Activated naive CD4-positive, alpha-beta T cell treated with anti-CD3 and anti-CD28 coated beads for 36 hours (primary cell): ENCODE measurements around the gene ARHGAP29. TPM values are rescaled to one million over a fixed set of nuclear protein-coding genes. Genes with fewer than 3 reads are reported as not detected.
"Not testable (repeated sequence)": the region's sequence is repeated elsewhere in the genome, so short reads cannot be mapped to it uniquely, and the experiment has no call there.

ENCODE experiments used
- CTCF ChIA-PET: fragments of 350-600 bp; sonication (Branson Sonifier 250); formaldehyde crosslinking; loops from one replicate; lab custom pipeline; 2021; ENCODE audit warnings: antibody characterized with exemption; lab: Charles Lee
- DNase-seq: peaks from one replicate; pipeline ENCODE4 v3.0.0-alpha.2; 2020
- H3K27ac Mint-ChIP-seq: one replicate; pipeline ENCODE4 v1.8.0; 2021; ENCODE audit warnings: mild to moderate bottlenecking, mixed read lengths
- H3K27me3 Mint-ChIP-seq: one replicate; pipeline ENCODE4 v1.8.0; 2021; ENCODE audit warnings: low read depth, mixed read lengths
- H3K36me3 Mint-ChIP-seq: one replicate; pipeline ENCODE4 v1.8.0; 2021; ENCODE audit warnings: low read depth, mixed read lengths
- H3K4me1 Mint-ChIP-seq: one replicate; pipeline ENCODE4 v1.8.0; 2021; ENCODE audit warnings: low read depth, mixed read lengths
- H3K4me3 Mint-ChIP-seq: one replicate; pipeline ENCODE4 v1.8.0; 2021; ENCODE audit warnings: mild to moderate bottlenecking, moderate library complexity, mixed read lengths
- H3K9me3 Mint-ChIP-seq: one replicate; pipeline ENCODE4 v1.8.0; 2021; ENCODE audit warnings: mixed read lengths
- intact Hi-C: fragments of 100-400 bp; cut with micrococcal nuclease; formaldehyde crosslinking; loops from one replicate; pipeline ENCODE4 v1.15.1; 2023
- total RNA-seq, 2 experiments: library from RNA; stranded (reverse); gene quantifications; one replicate each; pipeline ENCODE4 v1.2.3, GENCODE V29; 2021

The ARHGAP29 gene
- total RNA-seq, 2 experiments from 2014 or later: 0.37 to 0.48 TPM

GRCh38 chr1:94186946-94187345 is 50.4 kb downstream of the ARHGAP29 start:
- Mint-ChIP-seq H3K4me1 (no peaks in the 10 kb centered on the region), H3K9me3 (no peaks in the 10 kb centered on the region), H3K36me3 (no peaks in the 10 kb centered on the region), H3K27ac (no peak overlapping the region), H3K4me3 (no peak overlapping the region), H3K27me3 (peaks cover 7% of the 10 kb centered on the region)
- CTCF ChIA-PET: interaction anchor here (0.6 to 1.1 kb wide), 3 partner anchors 146 to 666 kb away, joined by 3 to 5 read pairs (median 4); no protein-coding TSS in a partner anchor
- no peak for DNase-seq
- intact Hi-C loops: no loop called here

GRCh38 chr1:94183197-94183815 is 54.1 kb downstream of the ARHGAP29 start:
- CTCF ChIA-PET: no interaction called here
- intact Hi-C loops: no loop called here

GRCh38 chr1:94182191-94182590 is 55.2 kb downstream of the ARHGAP29 start:
- CTCF ChIA-PET: interaction anchor here (0.7 to 1.5 kb wide), 2 partner anchors 133 to 142 kb away, joined by 3 to 4 read pairs; no protein-coding TSS in a partner anchor
- no peak overlapping the region for H3K4me3 Mint-ChIP-seq
- intact Hi-C loops: no loop called here
- no peaks in the 10 kb centered on the region for H3K36me3 Mint-ChIP-seq
- peaks cover 7% of the 10 kb centered on the region for H3K27me3 Mint-ChIP-seq
- no peak overlapping the region for H3K27ac Mint-ChIP-seq
- H3K9me3 Mint-ChIP-seq: no peaks in the 10 kb centered on the region
- DNase-seq: no peak
- no peaks in the 10 kb centered on the region for H3K4me1 Mint-ChIP-seq

More at GRCh38 chr1:94183197-94183815, 54.1 kb downstream of the ARHGAP29 start:
- no peaks in the 10 kb centered on the region for H3K4me1 Mint-ChIP-seq
- no peak overlapping the region for H3K27ac Mint-ChIP-seq
- DNase-seq: no peak
- no peaks in the 10 kb centered on the region for H3K36me3 Mint-ChIP-seq
- peaks cover 7% of the 10 kb centered on the region for H3K27me3 Mint-ChIP-seq
- H3K4me3 Mint-ChIP-seq: no peak overlapping the region
- no peaks in the 10 kb centered on the region for H3K9me3 Mint-ChIP-seq

GRCh38 chr1:94180650-94181049 is 56.7 kb downstream of the ARHGAP29 start:
- no peak for DNase-seq
- CTCF ChIA-PET: interaction anchor here (0.7 kb wide), 2 partner anchors 141 to 603 kb away, joined by 3 read pairs; no protein-coding TSS in a partner anchor
- Mint-ChIP-seq H3K9me3 (no peaks in the 10 kb centered on the region), H3K27me3 (peaks cover 12% of the 10 kb centered on the region), H3K4me3 (no peak overlapping the region), H3K36me3 (no peaks in the 10 kb centered on the region), H3K27ac (no peak overlapping the region), H3K4me1 (no peaks in the 10 kb centered on the region)
- intact Hi-C loops: no loop called here

- Mint-ChIP-seq H3K4me1 (no peaks in the 10 kb centered on the region), H3K9me3 (no peaks in the 10 kb centered on the region), H3K36me3 (no peaks in the 10 kb centered on the region), H3K27me3 (peaks cover 14% of the 10 kb centered on the region), H3K27ac (no peak overlapping the region), H3K4me3 (no peak overlapping the region)
- intact Hi-C loops: no loop called here
- CTCF ChIA-PET: no interaction called here
- DNase-seq: no peak
These were observed 58.5 kb downstream of the ARHGAP29 start for GRCh38 chr1:94178901-94179300.

- H3K27ac Mint-ChIP-seq: no peak overlapping the region
These were observed 68.3 kb downstream of the ARHGAP29 start for GRCh38 chr1:94169126-94169525.

GRCh38 chr1:94165843-94166242 is 71.5 kb downstream of the ARHGAP29 start:
- CTCF ChIA-PET: no interaction called here
- intact Hi-C loops: no loop called here
- H3K4me3 Mint-ChIP-seq: no peak overlapping the region
- H3K27ac Mint-ChIP-seq: no peak overlapping the region
- H3K9me3 Mint-ChIP-seq: no peaks in the 10 kb centered on the region
- peaks cover 18% of the 10 kb centered on the region for H3K27me3 Mint-ChIP-seq
- H3K4me1 Mint-ChIP-seq: no peaks in the 10 kb centered on the region
- H3K36me3 Mint-ChIP-seq: no peaks in the 10 kb centered on the region
- DNase-seq: no peak

More at GRCh38 chr1:94169126-94169525, 68.3 kb downstream of the ARHGAP29 start:
- Mint-ChIP-seq H3K27me3 (peaks cover 9% of the 10 kb centered on the region), H3K9me3 (no peaks in the 10 kb centered on the region), H3K4me3 (no peak overlapping the region), H3K4me1 (no peaks in the 10 kb centered on the region), H3K36me3 (no peaks in the 10 kb centered on the region)
- intact Hi-C loops: no loop called here
- CTCF ChIA-PET: no interaction called here
- DNase-seq: no peak

GRCh38 chr1:94164885-94165284 is 72.5 kb downstream of the ARHGAP29 start:
- CTCF ChIA-PET, H3K4me1 Mint-ChIP-seq, H3K9me3 Mint-ChIP-seq, H3K4me3 Mint-ChIP-seq, H3K36me3 Mint-ChIP-seq, intact Hi-C loops, H3K27ac Mint-ChIP-seq, DNase-seq: not testable (repeated sequence)
- H3K27me3 Mint-ChIP-seq: peaks cover 20% of the 10 kb centered on the region

- DNase-seq, H3K27ac Mint-ChIP-seq, H3K4me1 Mint-ChIP-seq, H3K36me3 Mint-ChIP-seq, CTCF ChIA-PET, H3K9me3 Mint-ChIP-seq, intact Hi-C loops, H3K4me3 Mint-ChIP-seq: not testable (repeated sequence)
- H3K27me3 Mint-ChIP-seq: peaks cover 18% of the 10 kb centered on the region
These were observed 73.3 kb downstream of the ARHGAP29 start for GRCh38 chr1:94164121-94164520.

GRCh38 chr1:94163249-94163648 is 74.1 kb downstream of the ARHGAP29 start:
- H3K36me3 Mint-ChIP-seq, H3K27ac Mint-ChIP-seq, H3K9me3 Mint-ChIP-seq, H3K4me1 Mint-ChIP-seq, DNase-seq, CTCF ChIA-PET, intact Hi-C loops, H3K4me3 Mint-ChIP-seq: not testable (repeated sequence)
- H3K27me3 Mint-ChIP-seq: peaks cover 20% of the 10 kb centered on the region

- Mint-ChIP-seq H3K27ac (no peak overlapping the region), H3K27me3 (peaks cover 17% of the 10 kb centered on the region), H3K4me1 (no peaks in the 10 kb centered on the region), H3K4me3 (no peak overlapping the region), H3K9me3 (no peaks in the 10 kb centered on the region), H3K36me3 (no peaks in the 10 kb centered on the region)
- no peak for DNase-seq
- intact Hi-C loops: no loop called here
- CTCF ChIA-PET: no interaction called here
These were observed 76.6 kb downstream of the ARHGAP29 start for GRCh38 chr1:94160811-94161210.

- Mint-ChIP-seq H3K36me3 (no peaks in the 10 kb centered on the region), H3K9me3 (no peaks in the 10 kb centered on the region), H3K4me1 (no peaks in the 10 kb centered on the region), H3K27ac (no peak overlapping the region), H3K27me3 (peaks cover 7% of the 10 kb centered on the region), H3K4me3 (no peak overlapping the region)
- no peak for DNase-seq
- CTCF ChIA-PET: interaction anchor here (0.6 kb wide), 1 partner anchor 46 kb away, joined by 3 read pairs; no protein-coding TSS in a partner anchor
- intact Hi-C loops: no loop called here
These were observed 81.2 kb downstream of the ARHGAP29 start for GRCh38 chr1:94156096-94156625.

GRCh38 chr1:94154989-94155388 is 82.4 kb downstream of the ARHGAP29 start:
- intact Hi-C loops: no loop called here
- H3K4me1 Mint-ChIP-seq: no peaks in the 10 kb centered on the region
- peaks cover 3% of the 10 kb centered on the region for H3K27me3 Mint-ChIP-seq
- H3K4me3 Mint-ChIP-seq: no peak overlapping the region
- CTCF ChIA-PET: interaction anchor here (0.6 kb wide), 1 partner anchor 119 kb away, joined by 3 read pairs; no protein-coding TSS in a partner anchor
- no peaks in the 10 kb centered on the region for H3K9me3 Mint-ChIP-seq
- DNase-seq: no peak
- no peak overlapping the region for H3K27ac Mint-ChIP-seq
- H3K36me3 Mint-ChIP-seq: no peaks in the 10 kb centered on the region
